GM20000 (cell line): ENCODE data around the gene KRT2.

Source experiments
- DNase-seq: peaks from one replicate; pipeline ENCODE4 v3.0.0; 2012; ENCODE audit warnings: low spot score
- CTCF ChIP-seq: IDR thresholded peaks from 2 replicates; pipeline ENCODE4 v1.5.1; 2012; ENCODE audit warnings: mild to moderate bottlenecking, control low read depth; ENCODE audit errors: extremely low read depth, missing control alignments

The KRT2 gene

GRCh38 chr12:52695039-52695438 lies 43.0 kb upstream of the KRT2 start:
- no peak for TF ChIP-seq CTCF
- DNase-seq, result no peak

- no peak for TF ChIP-seq CTCF
- no peak for DNase-seq
Observed at GRCh38 chr12:52694151-52694550, 42.1 kb upstream of the KRT2 start.

GRCh38 chr12:52693261-52693660 lies 41.2 kb upstream of the KRT2 start:
- TF ChIP-seq CTCF, result no peak
- DNase-seq, result no peak

- DNase-seq, result no peak
- TF ChIP-seq CTCF, result no peak
Observed at GRCh38 chr12:52692254-52692653, 40.2 kb upstream of the KRT2 start.

GRCh38 chr12:52691841-52692150 lies 39.8 kb upstream of the KRT2 start:
- no peak for DNase-seq
- no peak for TF ChIP-seq CTCF

- no peak for DNase-seq
- TF ChIP-seq CTCF, result no peak
Observed at GRCh38 chr12:52691076-52691840, 39.2 kb upstream of the KRT2 start.

GRCh38 chr12:52690351-52691075 lies 38.5 kb upstream of the KRT2 start:
- TF ChIP-seq CTCF, result no peak
- DNase-seq, result no peak
